ENCODE data around the gene BCL2L14.

- TF ChIP-seq YY1 (IDR thresholded peaks at IDR 0.05; ENCODE audit: insufficient read depth, insufficient read length) (no peak), ZNF274 (IDR thresholded peaks at IDR 0.05; ENCODE audit: low read depth, low read length) (no peak)
These were observed at the start of gene BCL2L14 for GRCh38 chr12:12070674-12071656.
